Esophagus muscularis mucosa (tissue), 3 donors: ENCODE measurements around the gene CDC42EP2.

ENCODE experiments used
- CTCF ChIP-seq, 3 experiments: fragments of 200-600 bp in 2 of 3; fragments of 450-650 bp in 1 of 3; sonication (generic) in 2 of 3; IDR thresholded peaks; one replicate each; pipeline ENCODE4 v1.5.1; 2017 to 2019; ENCODE audit warnings: antibody characterized with exemption in 3 of 3, mild to moderate bottlenecking in 2 of 3, moderate library complexity in 1 of 3
- EP300 ChIP-seq: sonication (generic); formaldehyde crosslinking; IDR thresholded peaks from one replicate; pipeline ENCODE4 v1.6.1; 2017; ENCODE audit warnings: antibody characterized with exemption

GRCh38 chr11:65301491-65302329 is 13.0 kb upstream of the CDC42EP2 start:
- TF ChIP-seq EP300 (no peak), CTCF (IDR thresholded peaks at IDR 0.05) (no peak)
